A673 (cell line): ENCODE data around the gene B3GLCT. TPM values are rescaled to one million over a fixed set of nuclear protein-coding genes. Genes with fewer than 3 reads are reported as not detected.

Experiments used
- BruUV-seq: library from RNA; stranded (reverse); fragments of 400-500 nt; replicated peaks from 2 replicates; lab custom pipeline; 2021; lab: Mats Ljungman, UMichigan
- CTCF ChIA-PET: fragments of 300-600 bp; sonication (Branson Sonifier 250); formaldehyde crosslinking; loops from one replicate; lab custom pipeline; 2022; ENCODE audit warnings: antibody characterized with exemption; lab: Charles Lee
- POLR2A ChIA-PET: fragments of 300-600 bp; sonication (Branson Sonifier 250); formaldehyde crosslinking; loops from one replicate; lab custom pipeline; 2022; ENCODE audit warnings: antibody characterized with exemption; ENCODE audit not compliant: low non-redundant PET; lab: Charles Lee
- DNase-seq: peaks from one replicate; pipeline ENCODE4 v3.0.0-alpha.2; 2015; ENCODE audit warnings: low spot score
- H3K27ac ChIP-seq: fragments of 200-600 bp; sonication (generic); 2 replicates; pipeline ENCODE4 v1.5.1; 2016; ENCODE audit warnings: mixed run types, low read depth, mild to moderate bottlenecking, mixed read lengths, antibody characterized with exemption, low read length; ENCODE audit not compliant: poor library complexity, severe bottlenecking
- H3K27me3 ChIP-seq: fragments of 200-600 bp; sonication (generic); replicated peaks from 2 replicates; pipeline ENCODE4 v1.6.1; 2017; ENCODE audit warnings: mixed run types, low read depth, mild to moderate bottlenecking, mixed read lengths, antibody characterized with exemption, low read length; ENCODE audit not compliant: insufficient read depth, poor library complexity
- H3K36me3 ChIP-seq: fragments of 200-600 bp; sonication (generic); 2 replicates; pipeline ENCODE4 v1.6.1; 2016; ENCODE audit warnings: mixed run types, mild to moderate bottlenecking, mixed read lengths, antibody characterized with exemption, low read length; ENCODE audit not compliant: insufficient read depth, poor library complexity, severe bottlenecking
- H3K4me1 ChIP-seq: fragments of 200-600 bp; sonication (generic); 2 replicates; pipeline ENCODE4 v1.6.1; 2017; ENCODE audit warnings: mixed run types, mild to moderate bottlenecking, mixed read lengths, antibody characterized with exemption, low read length; ENCODE audit not compliant: insufficient read depth, poor library complexity, severe bottlenecking
- H3K4me3 ChIP-seq: fragments of 200-600 bp; sonication (generic); 2 replicates; pipeline ENCODE4 v1.5.1; 2016; ENCODE audit warnings: low read depth, mixed run types, mild to moderate bottlenecking, mixed read lengths, low read length; ENCODE audit not compliant: poor library complexity, severe bottlenecking
- H3K9me3 ChIP-seq: fragments of 200-600 bp; sonication (generic); 2 replicates; pipeline ENCODE4 v1.6.1; 2016; ENCODE audit warnings: mixed run types, low read depth, mild to moderate bottlenecking, mixed read lengths, antibody characterized with exemption, low read length; ENCODE audit not compliant: poor library complexity, severe bottlenecking
- EZH2 ChIP-seq: fragments of 200-600 bp; sonication (generic); IDR thresholded peaks from 2 replicates; pipeline ENCODE4 v1.6.1; 2017; ENCODE audit warnings: borderline replicate concordance, low read depth, mild to moderate bottlenecking, mixed read lengths, antibody characterized with exemption, low read length; ENCODE audit not compliant: poor library complexity, severe bottlenecking
- intact Hi-C: fragments of 100-400 bp; cut with micrococcal nuclease; formaldehyde crosslinking; loops from one replicate; pipeline ENCODE4 v1.10.0; 2022; ENCODE audit not compliant: unreplicated experiment
- total RNA-seq: library from RNA; stranded (reverse); gene quantifications from 2 replicates; pipeline ENCODE4 v1.2.3, GENCODE V29; 2021
- TF ChIP-seq, protein P1 (sequence below): fragments of 300-800, 200-600 bp; sonication (generic); conservative IDR thresholded peaks from 2 replicates; pipeline ENCODE4 v1.5.1; 2017; ENCODE audit warnings: low read depth, mild to moderate bottlenecking, antibody characterized with exemption, low read length, moderate library complexity, mixed read lengths

The B3GLCT gene
- total RNA-seq, 1 experiment from 2014 or later, result 8.5 TPM

GRCh38 chr13:31219909-31220598, 20.3 kb downstream of the B3GLCT start:
- no TSS peak for BruUV-seq
- ChIA-PET CTCF (no interaction called here), POLR2A (no interaction called here)
- Histone ChIP-seq H3K27ac (no peak overlapping the region), H3K36me3 (no peaks in the 10 kb centered on the region), H3K27me3 (no peaks in the 10 kb centered on the region), H3K4me1 (no peaks in the 10 kb centered on the region), H3K9me3 (no peaks in the 10 kb centered on the region), H3K4me3 (no peak overlapping the region)
- intact Hi-C loops, result no loop called here
- DNase-seq, result no peak
- TF ChIP-seq, protein P1, sequence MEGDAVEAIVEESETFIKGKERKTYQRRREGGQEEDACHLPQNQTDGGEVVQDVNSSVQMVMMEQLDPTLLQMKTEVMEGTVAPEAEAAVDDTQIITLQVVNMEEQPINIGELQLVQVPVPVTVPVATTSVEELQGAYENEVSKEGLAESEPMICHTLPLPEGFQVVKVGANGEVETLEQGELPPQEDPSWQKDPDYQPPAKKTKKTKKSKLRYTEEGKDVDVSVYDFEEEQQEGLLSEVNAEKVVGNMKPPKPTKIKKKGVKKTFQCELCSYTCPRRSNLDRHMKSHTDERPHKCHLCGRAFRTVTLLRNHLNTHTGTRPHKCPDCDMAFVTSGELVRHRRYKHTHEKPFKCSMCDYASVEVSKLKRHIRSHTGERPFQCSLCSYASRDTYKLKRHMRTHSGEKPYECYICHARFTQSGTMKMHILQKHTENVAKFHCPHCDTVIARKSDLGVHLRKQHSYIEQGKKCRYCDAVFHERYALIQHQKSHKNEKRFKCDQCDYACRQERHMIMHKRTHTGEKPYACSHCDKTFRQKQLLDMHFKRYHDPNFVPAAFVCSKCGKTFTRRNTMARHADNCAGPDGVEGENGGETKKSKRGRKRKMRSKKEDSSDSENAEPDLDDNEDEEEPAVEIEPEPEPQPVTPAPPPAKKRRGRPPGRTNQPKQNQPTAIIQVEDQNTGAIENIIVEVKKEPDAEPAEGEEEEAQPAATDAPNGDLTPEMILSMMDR, result no peak
- no peak for TF ChIP-seq EZH2

DNA sequence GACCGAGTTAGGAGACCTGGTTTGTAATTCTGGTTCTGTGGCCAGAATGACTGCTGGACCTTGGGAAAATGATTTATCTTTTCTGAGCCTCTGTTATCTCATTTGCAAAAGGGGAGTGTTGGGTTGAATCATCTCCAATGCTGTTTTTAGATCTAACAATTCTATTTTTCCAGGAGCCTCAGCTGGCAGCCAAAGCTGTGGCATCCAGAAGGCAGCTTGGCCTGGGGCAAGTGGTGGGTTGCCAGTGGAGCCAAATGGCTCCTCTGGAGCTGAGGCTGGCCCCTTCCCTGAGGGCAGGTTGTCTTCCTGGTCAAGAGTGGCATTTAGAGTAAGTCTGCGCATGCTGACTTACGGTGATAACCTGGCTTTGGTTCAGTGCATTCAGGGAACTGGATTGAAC, 21.3 kb downstream of the B3GLCT start:
- Histone ChIP-seq H3K4me3 (no peak overlapping the region), H3K27ac (no peak overlapping the region), H3K36me3 (no peaks in the 10 kb centered on the region), H3K27me3 (no peaks in the 10 kb centered on the region), H3K4me1 (no peaks in the 10 kb centered on the region), H3K9me3 (no peaks in the 10 kb centered on the region)
- intact Hi-C loops, result no loop called here
- DNase-seq, result no peak
- ChIA-PET POLR2A (no interaction called here), CTCF (no interaction called here)
- no TSS peak for BruUV-seq
- TF ChIP-seq, protein P1, result no peak
- no peak for TF ChIP-seq EZH2

DNA sequence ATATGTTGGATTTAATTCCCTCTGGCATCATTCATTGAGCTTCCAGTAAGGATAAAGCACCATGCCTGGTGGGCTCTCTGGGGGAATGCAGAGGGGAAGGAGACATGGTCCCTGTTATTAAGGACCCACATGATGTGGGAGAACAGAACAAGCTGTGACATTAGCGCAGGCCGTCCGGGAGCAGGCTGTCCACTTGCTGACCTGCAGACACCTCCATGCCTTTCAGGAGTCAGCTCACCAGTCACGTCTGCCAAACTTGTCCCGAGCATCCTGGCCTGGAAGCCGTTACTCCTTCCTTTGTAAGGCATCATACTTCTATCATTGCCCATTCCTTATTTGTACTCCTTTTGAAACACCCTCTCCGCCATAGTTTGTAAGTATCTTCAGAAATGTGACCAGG, 23.4 kb downstream of the B3GLCT start:
- Histone ChIP-seq H3K9me3 (no peaks in the 10 kb centered on the region), H3K27me3 (no peaks in the 10 kb centered on the region), H3K4me3 (no peak overlapping the region), H3K36me3 (no peaks in the 10 kb centered on the region), H3K4me1 (no peaks in the 10 kb centered on the region), H3K27ac (no peak overlapping the region)
- DNase-seq, result no peak
- ChIA-PET CTCF (no interaction called here), POLR2A (no interaction called here)
- no peak for TF ChIP-seq EZH2
- TF ChIP-seq, protein P1, result no peak
- intact Hi-C loops, result no loop called here
- BruUV-seq, result no TSS peak
